WTC11 (cell line): ENCODE results near the gene ASIC3.

ENCODE experiments used
- ATF1 ChIP-seq: sonication (generic); formaldehyde crosslinking; IDR thresholded peaks from 2 replicates; pipeline ENCODE4 v1.8.1; 2023; ENCODE audit warnings: mild to moderate bottlenecking, moderate library complexity, missing genetic modification reagents
- CTCF ChIP-seq: fragments of 200-600 bp; IDR thresholded peaks from 2 replicates; pipeline ENCODE4 v1.8.0; 2022; ENCODE audit warnings: antibody characterized with exemption
- E2F1 ChIP-seq: sonication (generic); formaldehyde crosslinking; IDR thresholded peaks from 2 replicates; pipeline ENCODE4 v1.8.0; 2022; ENCODE audit warnings: mild to moderate bottlenecking, missing genetic modification reagents
- ESRRA ChIP-seq: sonication (generic); formaldehyde crosslinking; IDR thresholded peaks from 2 replicates; pipeline ENCODE4 v1.8.1; 2022; ENCODE audit warnings: mild to moderate bottlenecking, missing genetic modification reagents, borderline replicate concordance
- ETV6 ChIP-seq: sonication (generic); formaldehyde crosslinking; IDR thresholded peaks from 2 replicates; pipeline ENCODE4 v1.8.1; 2022; ENCODE audit warnings: mild to moderate bottlenecking, missing genetic modification reagents
- GRHL2 ChIP-seq: fragments of 250-450 bp; sonication (Bioruptor Pico); IDR thresholded peaks from 2 replicates; pipeline ENCODE4 v1.8.0; 2022; ENCODE audit warnings: mild to moderate bottlenecking, moderate library complexity; ENCODE audit not compliant: insufficient replicate concordance, severe bottlenecking
- HMGXB4 ChIP-seq: sonication (generic); formaldehyde crosslinking; IDR thresholded peaks from 2 replicates; pipeline ENCODE4 v1.8.1; 2023; ENCODE audit warnings: mild to moderate bottlenecking, moderate library complexity, missing genetic modification reagents
- MXD4 ChIP-seq: fragments of 250-450 bp; sonication (Bioruptor Pico); IDR thresholded peaks from 2 replicates; pipeline ENCODE4 v1.8.0; 2021; ENCODE audit warnings: mild to moderate bottlenecking, moderate library complexity, borderline replicate concordance
- NFYB ChIP-seq: sonication (generic); formaldehyde crosslinking; conservative IDR thresholded peaks from 2 replicates; pipeline ENCODE4 v1.8.0; 2022; ENCODE audit warnings: low read depth, missing genetic modification reagents
- SP1 ChIP-seq: sonication (generic); formaldehyde crosslinking; conservative IDR thresholded peaks from 2 replicates; pipeline ENCODE4 v1.8.1; 2022; ENCODE audit warnings: missing genetic modification reagents

GRCh38 chr7:151059367-151060112 lies 11.2 kb downstream of the ASIC3 start, which contains the start of gene SLC4A2:
- TF ChIP-seq CTCF (no peak), E2F1 (CRISPR knock-in tag) (no peak), ETV6 (CRISPR knock-in tag) (no peak), NFYB (CRISPR knock-in tag) (no peak), ESRRA (CRISPR knock-in tag) (no peak), HMGXB4 (no peak), GRHL2 (no peak), MXD4 (CRISPR knock-in tag) (no peak), ATF1 (CRISPR knock-in tag) (no peak), SP1 (CRISPR knock-in tag) (no peak)
